Uterus (tissue), 4 donors: Measurements from ENCODE around the gene TNRC6A. TPM values are rescaled to one million over a fixed set of nuclear protein-coding genes. Genes with fewer than 3 reads are reported as not detected.

ENCODE experiments used
- DNase-seq, 2 donors: peaks; one replicate each; pipeline ENCODE4 v3.0.0-alpha.2; 2019 to 2020
- H3K27ac ChIP-seq, 2 donors: fragments of 200-600 bp; sonication (generic); 1 replicate in 1 of 2; 2 replicates in 1 of 2; pipeline ENCODE4 v1.5.1; 2016 to 2018
- H3K27me3 ChIP-seq, 2 donors: fragments of 200-600 bp; sonication (generic); one replicate each; pipeline ENCODE4 v1.5.1; 2018 to 2019; ENCODE audit warnings: control low read depth in 1 of 2
- H3K36me3 ChIP-seq, 2 donors: fragments of 200-600 bp; sonication (generic); one replicate each; pipeline ENCODE4 v1.5.1; 2019; ENCODE audit warnings: control low read depth in 1 of 2
- H3K4me1 ChIP-seq, 2 donors: fragments of 200-600 bp; sonication (generic); one replicate each; pipeline ENCODE4 v1.5.1; 2018 to 2019; ENCODE audit warnings: control low read depth in 1 of 2
- H3K4me3 ChIP-seq, 2 donors: fragments of 200-600 bp; sonication (generic); 1 replicate in 1 of 2; 2 replicates in 1 of 2; pipeline ENCODE4 v1.5.1; 2018 to 2019; ENCODE audit warnings: mild to moderate bottlenecking in 1 of 2
- H3K9me3 ChIP-seq, 2 donors: fragments of 200-600 bp; sonication (generic); one replicate each; pipeline ENCODE4 v1.5.1; 2019; ENCODE audit warnings: control low read depth in 1 of 2
- POLR2A ChIP-seq, 2 donors: fragments of 450-650 bp; IDR thresholded peaks; one replicate each; pipeline ENCODE4 v1.6.1; 2016; ENCODE audit warnings: antibody characterized with exemption in 2 of 2, mild to moderate bottlenecking in 1 of 2, moderate library complexity in 1 of 2
- intact Hi-C: fragments of 100-400 bp; cut with DNase I; formaldehyde crosslinking; loops from one replicate; pipeline ENCODE4 v1.15.1; 2023; ENCODE audit warnings: low total_unique reads
- total RNA-seq, 4 donors: library from RNA; depleted of rRNA in 3 of 4; stranded (reverse); fragments of >200 nt in 3 of 4; gene quantifications; one replicate each; pipeline versions ENCODE4 v1.1.0 to v1.2.4, GENCODE V29; 2014 to 2023
- TF ChIP-seq, protein P1 (sequence below), 4 experiments: fragments of 200-600 bp in 2 of 4; fragments of 450-650 bp in 2 of 4; sonication (generic) in 2 of 4; IDR thresholded peaks; one replicate each; pipeline ENCODE4 v1.5.1; 2016 to 2019; ENCODE audit warnings: antibody characterized with exemption in 4 of 4, mild to moderate bottlenecking in 2 of 4, moderate library complexity in 1 of 4
- donor health status: DM: yes; HTN: yes; CAD: no.

TNRC6A gene
- total RNA-seq, 4 donors from 2014 or later = 22.6 to 109 (median 49.2) TPM

DNA sequence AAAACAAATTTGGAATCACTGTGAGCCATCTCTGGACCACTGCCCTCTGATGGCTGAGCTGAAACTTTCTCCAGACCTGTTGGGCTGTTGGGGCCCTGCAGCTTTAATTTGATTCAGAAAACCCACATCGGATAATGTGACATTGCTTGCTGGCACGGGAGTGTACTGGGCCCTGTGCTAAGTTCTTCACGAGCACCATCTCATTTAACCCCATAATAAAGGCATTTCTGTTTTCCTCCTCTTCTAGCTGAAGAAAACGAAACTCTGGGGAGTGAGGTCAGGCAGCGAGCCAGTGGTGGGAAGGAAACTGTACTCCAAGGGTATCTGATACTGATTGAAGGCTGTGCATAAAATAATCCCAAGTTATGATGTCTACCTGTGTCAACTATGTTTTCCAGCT, 34.5 kb upstream of the TNRC6A start:
- no peak for TF ChIP-seq POLR2A (IDR thresholded peaks at IDR 0.05)
- TF ChIP-seq, protein P1, sequence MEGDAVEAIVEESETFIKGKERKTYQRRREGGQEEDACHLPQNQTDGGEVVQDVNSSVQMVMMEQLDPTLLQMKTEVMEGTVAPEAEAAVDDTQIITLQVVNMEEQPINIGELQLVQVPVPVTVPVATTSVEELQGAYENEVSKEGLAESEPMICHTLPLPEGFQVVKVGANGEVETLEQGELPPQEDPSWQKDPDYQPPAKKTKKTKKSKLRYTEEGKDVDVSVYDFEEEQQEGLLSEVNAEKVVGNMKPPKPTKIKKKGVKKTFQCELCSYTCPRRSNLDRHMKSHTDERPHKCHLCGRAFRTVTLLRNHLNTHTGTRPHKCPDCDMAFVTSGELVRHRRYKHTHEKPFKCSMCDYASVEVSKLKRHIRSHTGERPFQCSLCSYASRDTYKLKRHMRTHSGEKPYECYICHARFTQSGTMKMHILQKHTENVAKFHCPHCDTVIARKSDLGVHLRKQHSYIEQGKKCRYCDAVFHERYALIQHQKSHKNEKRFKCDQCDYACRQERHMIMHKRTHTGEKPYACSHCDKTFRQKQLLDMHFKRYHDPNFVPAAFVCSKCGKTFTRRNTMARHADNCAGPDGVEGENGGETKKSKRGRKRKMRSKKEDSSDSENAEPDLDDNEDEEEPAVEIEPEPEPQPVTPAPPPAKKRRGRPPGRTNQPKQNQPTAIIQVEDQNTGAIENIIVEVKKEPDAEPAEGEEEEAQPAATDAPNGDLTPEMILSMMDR (IDR thresholded peaks at IDR 0.05) = no peak
- H3K9me3 ChIP-seq = no peaks in the 10 kb centered on the region

DNA sequence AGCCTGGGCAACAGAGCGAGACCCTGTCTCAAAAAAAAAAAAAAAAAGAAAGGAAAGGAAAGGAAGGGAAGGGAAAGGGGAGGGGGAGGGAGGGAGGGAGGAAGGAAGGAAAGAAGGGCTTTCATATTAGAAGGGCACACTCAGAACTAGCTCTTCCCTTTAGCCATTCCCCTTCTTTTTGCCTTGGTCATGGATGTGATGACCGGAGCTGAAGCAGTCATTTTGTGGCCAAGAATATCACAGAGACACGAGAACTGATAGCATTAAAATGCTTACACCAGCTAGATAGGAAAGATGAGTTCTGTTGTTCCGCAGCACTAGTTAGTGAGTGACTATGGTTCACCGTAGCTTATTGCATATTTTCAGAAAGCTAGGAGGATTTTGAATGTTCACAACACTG, 32.8 kb upstream of the TNRC6A start:
- intact Hi-C loops = no loop called here
- H3K27ac ChIP-seq = no peak overlapping the region
- no peaks in the 10 kb centered on the region for H3K36me3 ChIP-seq
- H3K4me3 ChIP-seq = no peak overlapping the region
- no peaks in the 10 kb centered on the region for H3K9me3 ChIP-seq
- no peaks in the 10 kb centered on the region for H3K27me3 ChIP-seq
- H3K4me1 ChIP-seq = no peaks in the 10 kb centered on the region
- TF ChIP-seq POLR2A (IDR thresholded peaks at IDR 0.05) = no peak
- TF ChIP-seq, protein P1 (IDR thresholded peaks at IDR 0.05) = no peak
- no peak for DNase-seq

More for the DNA sequence above, 34.5 kb upstream of the TNRC6A start:
- no peaks in the 10 kb centered on the region for H3K36me3 ChIP-seq
- H3K27ac ChIP-seq = no peak overlapping the region
- no peak for DNase-seq
- H3K4me1 ChIP-seq = no peaks in the 10 kb centered on the region
- no peaks in the 10 kb centered on the region for H3K27me3 ChIP-seq
- H3K4me3 ChIP-seq = no peak overlapping the region
- intact Hi-C loops = no loop called here

DNA sequence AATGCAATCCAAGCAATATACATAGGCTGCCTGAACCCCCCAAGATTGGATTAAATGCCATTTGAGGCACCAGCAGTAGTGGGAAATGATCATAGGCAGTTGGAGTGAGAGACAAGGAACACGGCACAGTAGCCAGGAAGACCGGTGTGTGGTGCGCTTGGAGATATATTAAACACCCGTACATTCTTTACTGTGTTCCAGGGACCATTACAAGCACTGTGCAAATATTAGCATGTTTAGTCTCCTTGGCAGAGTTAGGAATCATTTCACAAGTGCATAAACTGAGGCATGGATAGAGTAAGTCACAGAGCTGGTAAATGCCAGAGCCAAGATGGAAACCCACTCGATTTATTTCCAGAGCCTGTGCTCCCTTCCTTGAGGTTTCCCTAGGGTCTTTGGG, 31.1 kb upstream of the TNRC6A start:
- no peak for TF ChIP-seq POLR2A (IDR thresholded peaks at IDR 0.05)
- DNase-seq = no peak
- Histone ChIP-seq H3K9me3 (no peaks in the 10 kb centered on the region), H3K27me3 (no peaks in the 10 kb centered on the region), H3K4me1 (no peaks in the 10 kb centered on the region), H3K27ac (peak overlapping the region in 1 of 2 donors; percentile 95), H3K4me3 (no peak overlapping the region), H3K36me3 (no peaks in the 10 kb centered on the region)
- intact Hi-C loops = no loop called here

GRCh38 chr16:24699151-24699723, 30.2 kb upstream of the TNRC6A start:
- intact Hi-C loops = no loop called here
- no peaks in the 10 kb centered on the region for H3K27me3 ChIP-seq
- H3K4me3 ChIP-seq = no peak overlapping the region
- H3K27ac ChIP-seq = peak overlapping the region; percentile 76 to 95
- DNase-seq = no peak
- TF ChIP-seq POLR2A (IDR thresholded peaks at IDR 0.05) = no peak
- TF ChIP-seq, protein P1 (IDR thresholded peaks at IDR 0.05) = no peak
- H3K9me3 ChIP-seq = no peaks in the 10 kb centered on the region
- no peaks in the 10 kb centered on the region for H3K4me1 ChIP-seq
- H3K36me3 ChIP-seq = no peaks in the 10 kb centered on the region

GRCh38 chr16:24700549-24701392, 28.7 kb upstream of the TNRC6A start:
- peak overlapping the region; percentile 80 to 95 for H3K27ac ChIP-seq
- intact Hi-C loops = no loop called here
- no peaks in the 10 kb centered on the region for H3K4me1 ChIP-seq
- peak; percentile 83 to 94 for DNase-seq
- TF ChIP-seq, protein P1 (IDR thresholded peaks at IDR 0.05) = peak; percentile 17 to 56 (median 28)
- TF ChIP-seq POLR2A (IDR thresholded peaks at IDR 0.05) = no peak
- H3K4me3 ChIP-seq = no peak overlapping the region
- no peaks in the 10 kb centered on the region for H3K36me3 ChIP-seq
- no peaks in the 10 kb centered on the region for H3K27me3 ChIP-seq
- no peaks in the 10 kb centered on the region for H3K9me3 ChIP-seq
